Stomach (tissue), 9 donors: ENCODE results near the gene PTGER3. TPM values are rescaled to one million over a fixed set of nuclear protein-coding genes. Genes with fewer than 3 reads are reported as not detected.

Experiments used
- DNase-seq, 2 donors: peaks; one replicate each; pipeline versions ENCODE4 v3.0.0 to v3.0.0-alpha.2; 2013 to 2019
- H3K27ac ChIP-seq, 5 donors: fragments of 200-600 bp in 4 of 5; sonication (generic) in 4 of 5; one replicate each; pipeline ENCODE4 v1.5.1; 2013 to 2019; ENCODE audit warnings: mild to moderate bottlenecking in 1 of 5, moderate library complexity in 1 of 5
- H3K27me3 ChIP-seq, 3 donors: fragments of 200-600 bp; sonication (generic); one replicate each; pipeline ENCODE4 v1.5.1; 2017 to 2019; ENCODE audit warnings: mixed run types in 1 of 3
- H3K36me3 ChIP-seq, 4 donors: fragments of 200-600 bp; sonication (generic); 1 replicate in 3 of 4; 2 replicates in 1 of 4; pipeline ENCODE4 v1.5.1; 2016 to 2019
- H3K4me1 ChIP-seq, 4 donors: fragments of 200-600 bp; sonication (generic); one replicate each; pipeline ENCODE4 v1.5.1; 2016 to 2019
- H3K4me3 ChIP-seq, 4 donors: fragments of 200-600 bp; sonication (generic) in 3 of 4; one replicate each; pipeline ENCODE4 v1.5.1; 2016 to 2019; ENCODE audit warnings: mild to moderate bottlenecking in 1 of 4
- H3K9me3 ChIP-seq, 4 donors: fragments of 200-600 bp; sonication (generic); one replicate each; pipeline ENCODE4 v1.5.1; 2016 to 2019
- EP300 ChIP-seq: sonication (generic); formaldehyde crosslinking; IDR thresholded peaks from one replicate; pipeline ENCODE4 v1.6.1; 2017; ENCODE audit warnings: antibody characterized with exemption
- POLR2A ChIP-seq, 4 donors: fragments of 450-650 bp; IDR thresholded peaks; one replicate each; pipeline ENCODE4 v1.6.1; 2016; ENCODE audit warnings: antibody characterized with exemption in 4 of 4, control low read depth in 2 of 4, mild to moderate bottlenecking in 1 of 4, moderate library complexity in 1 of 4
- POLR2AphosphoS5 ChIP-seq, 3 donors: sonication (generic); formaldehyde crosslinking; IDR thresholded peaks; one replicate each; pipeline ENCODE4 v1.6.1; 2016; ENCODE audit warnings: antibody characterized with exemption in 3 of 3
- WGBS, 5 donors: extraction: QIAGEN DNeasy Blood & Tissue Kit in 3 of 5; methylation state at CpG; one replicate each; pipeline versions ENCODE4 v1.1.5 to v1.1.7; 2013 to 2018; 5-methylcytosine and 5-hydroxymethylcytosine counted together
- intact Hi-C: fragments of 100-400 bp; cut with DNase I; formaldehyde crosslinking; loops from one replicate; pipeline ENCODE4 v1.15.1; 2023; ENCODE audit warnings: low total_unique reads
- polyA plus RNA-seq, 3 donors: library from polyadenylated mRNA; stranded (reverse); fragments of 200-250 nt; gene quantifications; one replicate each; pipeline ENCODE4 v1.2.3, GENCODE V29; 2013
- total RNA-seq, 5 donors: library from RNA; depleted of rRNA; stranded (reverse); fragments of >200 nt; gene quantifications; one replicate each; pipeline versions ENCODE4 v1.1.0 to v1.2.3, GENCODE V29; 2014 to 2016
- TF ChIP-seq, protein P1 (sequence below), 7 experiments: fragments of 450-650 bp in 4 of 7; fragments of 200-600 bp in 3 of 7; sonication (generic) in 3 of 7; IDR thresholded peaks; one replicate each; pipeline ENCODE4 v1.5.1; 2016 to 2019; ENCODE audit warnings: antibody characterized with exemption in 7 of 7, control low read depth in 2 of 7, mild to moderate bottlenecking in 1 of 7
- donor health status: healthy with polysubstance abuse.
- donor health status: Bipolar disorder and iron deficiency.
- donor health status: healthy.

PTGER3 gene
- total and polyA plus RNA-seq, 8 donors: 2.3 to 44.3 (median 15.2) TPM

GRCh38 chr1:71089536-71090270, 42.1 kb upstream of the PTGER3 start:
- Histone ChIP-seq H3K4me3 (no peak overlapping the region), H3K9me3 (no peaks in the 10 kb centered on the region), H3K4me1 (peaks cover 0 to 5% (median 0%) of the 10 kb centered on the region in 4 donors), H3K27me3 (peaks cover 0 to 6% (median 0%) of the 10 kb centered on the region in 3 donors), H3K27ac (peak overlapping the region; percentile 36 to 64 (median 45)), H3K36me3 (no peaks in the 10 kb centered on the region)
- 60 to 72% (median 68%) methylated on average over 6 of the region's 6 CpGs for WGBS, 5 donors
- intact Hi-C loops: no loop called here
- TF ChIP-seq POLR2A (IDR thresholded peaks at IDR 0.05): no peak
- no peak for TF ChIP-seq EP300
- no peak for TF ChIP-seq POLR2AphosphoS5 (IDR thresholded peaks at IDR 0.05)
- TF ChIP-seq, protein P1, sequence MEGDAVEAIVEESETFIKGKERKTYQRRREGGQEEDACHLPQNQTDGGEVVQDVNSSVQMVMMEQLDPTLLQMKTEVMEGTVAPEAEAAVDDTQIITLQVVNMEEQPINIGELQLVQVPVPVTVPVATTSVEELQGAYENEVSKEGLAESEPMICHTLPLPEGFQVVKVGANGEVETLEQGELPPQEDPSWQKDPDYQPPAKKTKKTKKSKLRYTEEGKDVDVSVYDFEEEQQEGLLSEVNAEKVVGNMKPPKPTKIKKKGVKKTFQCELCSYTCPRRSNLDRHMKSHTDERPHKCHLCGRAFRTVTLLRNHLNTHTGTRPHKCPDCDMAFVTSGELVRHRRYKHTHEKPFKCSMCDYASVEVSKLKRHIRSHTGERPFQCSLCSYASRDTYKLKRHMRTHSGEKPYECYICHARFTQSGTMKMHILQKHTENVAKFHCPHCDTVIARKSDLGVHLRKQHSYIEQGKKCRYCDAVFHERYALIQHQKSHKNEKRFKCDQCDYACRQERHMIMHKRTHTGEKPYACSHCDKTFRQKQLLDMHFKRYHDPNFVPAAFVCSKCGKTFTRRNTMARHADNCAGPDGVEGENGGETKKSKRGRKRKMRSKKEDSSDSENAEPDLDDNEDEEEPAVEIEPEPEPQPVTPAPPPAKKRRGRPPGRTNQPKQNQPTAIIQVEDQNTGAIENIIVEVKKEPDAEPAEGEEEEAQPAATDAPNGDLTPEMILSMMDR (IDR thresholded peaks at IDR 0.05): no peak
- no peak for DNase-seq

- 73 to 80% (median 75%) methylated on average over 5 of the region's 5 CpGs for WGBS, 5 donors
- intact Hi-C loops: no loop called here
- Histone ChIP-seq H3K27me3 (peaks cover 0 to 6% (median 0%) of the 10 kb centered on the region in 3 donors), H3K36me3 (no peaks in the 10 kb centered on the region), H3K9me3 (no peaks in the 10 kb centered on the region), H3K4me3 (no peak overlapping the region), H3K4me1 (peaks cover 0 to 5% (median 0%) of the 10 kb centered on the region in 4 donors), H3K27ac (peak overlapping the region in 2 of 5 donors; percentile 35 to 51)
- TF ChIP-seq POLR2A (IDR thresholded peaks at IDR 0.05): no peak
- TF ChIP-seq, protein P1 (IDR thresholded peaks at IDR 0.05): no peak
- no peak for TF ChIP-seq EP300
- TF ChIP-seq POLR2AphosphoS5 (IDR thresholded peaks at IDR 0.05): no peak
- DNase-seq: peak in 1 of 2 donors; percentile 7
Observed at GRCh38 chr1:71088645-71089287, 41.1 kb upstream of the PTGER3 start.

DNA sequence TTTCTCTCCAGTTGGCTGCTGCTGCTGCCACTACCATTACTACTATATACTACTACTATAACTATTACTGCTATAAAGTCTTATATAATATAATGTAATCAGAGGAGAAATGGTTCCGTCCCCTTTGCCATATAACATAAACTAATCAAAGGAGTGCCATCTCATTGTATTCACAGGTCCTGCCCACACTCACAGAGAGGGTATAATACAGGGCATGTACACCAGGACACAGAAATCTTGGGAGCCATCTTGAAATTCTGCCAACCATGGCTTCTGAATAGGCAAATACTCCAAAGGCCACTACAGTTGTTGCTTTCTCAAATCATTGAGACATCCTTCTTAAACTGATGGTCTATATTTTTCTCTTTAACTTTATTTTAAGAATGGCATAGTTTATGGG, 40.1 kb upstream of the PTGER3 start:
- Histone ChIP-seq H3K36me3 (no peaks in the 10 kb centered on the region), H3K27me3 (peaks cover 0 to 6% (median 0%) of the 10 kb centered on the region in 3 donors), H3K27ac (no peak overlapping the region), H3K9me3 (no peaks in the 10 kb centered on the region), H3K4me1 (peaks cover 0 to 5% (median 0%) of the 10 kb centered on the region in 4 donors), H3K4me3 (no peak overlapping the region)
- intact Hi-C loops: no loop called here
- TF ChIP-seq, protein P1 (IDR thresholded peaks at IDR 0.05): no peak
- no peak for TF ChIP-seq EP300
- TF ChIP-seq POLR2AphosphoS5 (IDR thresholded peaks at IDR 0.05): no peak
- no peak for TF ChIP-seq POLR2A (IDR thresholded peaks at IDR 0.05)
- no peak for DNase-seq
- WGBS, 5 donors: 91 to 100% (median 95%) methylated on average over 1 of the region's 1 CpG

DNA sequence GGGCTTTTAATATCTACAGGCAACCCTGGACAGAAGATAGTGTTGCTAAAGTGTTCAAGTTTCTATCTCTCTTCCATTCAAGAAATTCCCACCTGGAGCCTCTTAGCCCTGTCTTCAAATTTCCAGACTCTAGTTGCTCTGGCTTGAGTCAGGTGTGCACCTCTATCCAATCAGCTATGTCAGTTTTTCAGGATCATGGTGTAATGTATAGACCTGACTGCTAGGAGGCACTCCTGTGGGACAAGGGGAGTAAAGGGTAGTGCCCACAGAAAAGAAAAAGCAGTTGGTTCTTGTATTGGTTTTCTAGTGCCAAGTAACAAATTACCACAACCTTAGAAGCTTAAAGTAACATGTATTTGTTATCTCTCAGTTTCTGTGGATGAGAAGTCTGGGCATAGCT, 39.4 kb upstream of the PTGER3 start:
- peaks cover 0 to 6% (median 0%) of the 10 kb centered on the region in 3 donors for H3K27me3 ChIP-seq
- TF ChIP-seq EP300 (no peak), POLR2AphosphoS5 (IDR thresholded peaks at IDR 0.05) (no peak), POLR2A (IDR thresholded peaks at IDR 0.05) (no peak)
- TF ChIP-seq, protein P1 (IDR thresholded peaks at IDR 0.05): no peak
- H3K27ac ChIP-seq: no peak overlapping the region
- no peak overlapping the region for H3K4me3 ChIP-seq
- peaks cover 0 to 5% (median 0%) of the 10 kb centered on the region in 4 donors for H3K4me1 ChIP-seq
- no peak for DNase-seq
- no peaks in the 10 kb centered on the region for H3K36me3 ChIP-seq
- intact Hi-C loops: no loop called here
- H3K9me3 ChIP-seq: no peaks in the 10 kb centered on the region
